ENCODE measurements around the gene AFAP1. TPM values are rescaled to one million over a fixed set of nuclear protein-coding genes. Genes with fewer than 3 reads are reported as not detected.

The AFAP1 gene
- total and polyA plus RNA-seq, 2 of the 8 experiments (the other 6 are each of a cell fraction or from before 2014, with no cell fraction given): 3.6 to 18.2 TPM

DNA sequence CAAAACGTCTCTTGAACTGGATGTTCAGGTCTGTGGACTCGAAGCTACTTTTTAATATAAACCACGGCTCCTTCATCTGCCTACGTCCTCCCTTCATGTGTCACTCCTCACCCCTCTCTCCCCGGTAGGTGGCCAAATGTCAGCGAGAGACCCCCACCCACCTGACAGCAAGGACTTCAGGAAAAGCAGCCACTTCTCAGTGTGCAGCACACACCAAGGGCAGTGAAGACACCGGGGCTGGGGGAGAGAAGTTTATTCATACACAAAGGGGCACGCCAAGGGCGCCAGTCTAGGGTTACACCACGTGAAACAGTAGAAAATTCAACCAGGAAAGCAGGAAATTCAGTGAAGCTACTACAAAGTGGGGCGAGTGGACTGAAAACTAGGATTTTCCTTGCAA lies 181.2 kb downstream of the AFAP1 start (continued):
- TF ChIP-seq POLR2AphosphoS5 (IDR thresholded peaks at IDR 0.05; ENCODE audit: low read depth, low read length) (no peak), NRF1 (IDR thresholded peaks at IDR 0.05; ENCODE audit: low read depth, low read length) (no peak), ATF3 (IDR thresholded peaks at IDR 0.05; ENCODE audit: insufficient read depth, low read depth, low read length) (no peak), SP2 (IDR thresholded peaks at IDR 0.05; ENCODE audit: low read length) (no peak), HDAC2 (IDR thresholded peaks at IDR 0.05; ENCODE audit: borderline replicate concordance in 1 of 2, low read depth in 2 of 2, low read length in 2 of 2) (no peak), BRCA1 (IDR thresholded peaks at IDR 0.05; ENCODE audit: low read depth, low read length) (no peak), HDAC6 (IDR thresholded peaks at IDR 0.05; ENCODE audit: low read depth, low read length) (no peak), SIRT6 (IDR thresholded peaks at IDR 0.05; ENCODE audit: low read length) (no peak)
- TF ChIP-seq, protein P1, sequence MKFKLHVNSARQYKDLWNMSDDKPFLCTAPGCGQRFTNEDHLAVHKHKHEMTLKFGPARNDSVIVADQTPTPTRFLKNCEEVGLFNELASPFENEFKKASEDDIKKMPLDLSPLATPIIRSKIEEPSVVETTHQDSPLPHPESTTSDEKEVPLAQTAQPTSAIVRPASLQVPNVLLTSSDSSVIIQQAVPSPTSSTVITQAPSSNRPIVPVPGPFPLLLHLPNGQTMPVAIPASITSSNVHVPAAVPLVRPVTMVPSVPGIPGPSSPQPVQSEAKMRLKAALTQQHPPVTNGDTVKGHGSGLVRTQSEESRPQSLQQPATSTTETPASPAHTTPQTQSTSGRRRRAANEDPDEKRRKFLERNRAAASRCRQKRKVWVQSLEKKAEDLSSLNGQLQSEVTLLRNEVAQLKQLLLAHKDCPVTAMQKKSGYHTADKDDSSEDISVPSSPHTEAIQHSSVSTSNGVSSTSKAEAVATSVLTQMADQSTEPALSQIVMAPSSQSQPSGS (IDR thresholded peaks at IDR 0.05; ENCODE audit: low read length): no peak

Measured in H1 (cell line).